DOHH2 (cell line): Measurements from ENCODE around the gene SRGAP3.

Experiments used
- CTCF ChIP-seq: fragments of 200-600 bp; sonication (generic); IDR thresholded peaks from one replicate; pipeline ENCODE4 v1.5.1; 2014; ENCODE audit warnings: antibody characterized with exemption, mild to moderate bottlenecking, low read depth, low read length; ENCODE audit not compliant: poor library complexity, severe bottlenecking
- EZH2phosphoT487 ChIP-seq: fragments of 200-600 bp; sonication (generic); IDR thresholded peaks from 2 replicates; pipeline ENCODE4 v1.6.1; 2017; ENCODE audit warnings: borderline replicate concordance, mild to moderate bottlenecking, antibody characterized with exemption, low read length, moderate library complexity, mixed read lengths

- no peak for TF ChIP-seq CTCF
- TF ChIP-seq EZH2phosphoT487 = no peak
Observed at GRCh38 chr3:9147215-9147895, 102.1 kb downstream of the SRGAP3 start.
